ENCODE measurements around the gene SHROOM3. TPM values are rescaled to one million over a fixed set of nuclear protein-coding genes. Genes with fewer than 3 reads are reported as not detected.

Gene SHROOM3
- total RNA-seq, 2 experiments from 2014 or later, result 0.04 TPM; not detected in 1

- intact Hi-C loops (cut with DNase I, micrococcal nuclease), result no loop called here
- ChIA-PET CTCF (interaction anchor here (0.8 kb wide), 1 partner anchor 158 kb away, joined by 3 read pairs; no protein-coding TSS in a partner anchor), POLR2A (no interaction called here)
- peaks cover 6% of the 10 kb centered on the region for H3K4me1 Mint-ChIP-seq
- no peak for ATAC-seq
- no peaks in the 10 kb centered on the region for H3K36me3 Mint-ChIP-seq (ENCODE audit: low read depth)
- H3K27ac Mint-ChIP-seq, result no peak overlapping the region
- H3K9me3 Mint-ChIP-seq (ENCODE audit: low read depth), result no peaks in the 10 kb centered on the region
- H3K4me3 Mint-ChIP-seq, result no peak overlapping the region
- DNase-seq, result no peak
- peaks cover 6% of the 10 kb centered on the region for H3K27me3 Mint-ChIP-seq
These were observed 264.8 kb downstream of the SHROOM3 start for GRCh38 chr4:76699751-76700310.

GRCh38 chr4:76702440-76703122 lies 267.6 kb downstream of the SHROOM3 start:
- H3K9me3 Mint-ChIP-seq (ENCODE audit: low read depth), result no peaks in the 10 kb centered on the region
- POLR2A ChIA-PET, result no interaction called here
- peaks cover 3% of the 10 kb centered on the region for H3K27me3 Mint-ChIP-seq

GRCh38 chr4:76703123-76703490 lies 268.1 kb downstream of the SHROOM3 start:
- POLR2A ChIA-PET, result no interaction called here
- Mint-ChIP-seq H3K4me1 (no peaks in the 10 kb centered on the region), H3K27me3 (peaks cover 3% of the 10 kb centered on the region), H3K27ac (no peak overlapping the region), H3K36me3 (ENCODE audit: low read depth) (no peaks in the 10 kb centered on the region), H3K4me3 (no peak overlapping the region), H3K9me3 (ENCODE audit: low read depth) (no peaks in the 10 kb centered on the region)
- ATAC-seq (no peak), DNase-seq (no peak)
- CTCF ChIA-PET, result no interaction called here
- intact Hi-C loops (cut with DNase I, micrococcal nuclease), result no loop called here

More at GRCh38 chr4:76702440-76703122, 267.6 kb downstream of the SHROOM3 start:
- peaks cover 2% of the 10 kb centered on the region for H3K4me1 Mint-ChIP-seq
- CTCF ChIA-PET, result no interaction called here
- no peak overlapping the region for H3K4me3 Mint-ChIP-seq
- ATAC-seq (no peak), DNase-seq (no peak)
- no peaks in the 10 kb centered on the region for H3K36me3 Mint-ChIP-seq (ENCODE audit: low read depth)
- H3K27ac Mint-ChIP-seq, result no peak overlapping the region
- intact Hi-C loops (cut with DNase I, micrococcal nuclease), result no loop called here

GRCh38 chr4:76703676-76704075 lies 268.6 kb downstream of the SHROOM3 start:
- ATAC-seq (no peak), DNase-seq (no peak)
- Mint-ChIP-seq H3K4me1 (no peaks in the 10 kb centered on the region), H3K27me3 (peaks cover 3% of the 10 kb centered on the region), H3K36me3 (ENCODE audit: low read depth) (no peaks in the 10 kb centered on the region), H3K4me3 (no peak overlapping the region), H3K27ac (no peak overlapping the region), H3K9me3 (ENCODE audit: low read depth) (no peaks in the 10 kb centered on the region)
- ChIA-PET CTCF (interaction anchor here (0.6 kb wide), 1 partner anchor 21 kb away, joined by 3 read pairs; no protein-coding TSS in a partner anchor), POLR2A (no interaction called here)
- intact Hi-C loops (cut with DNase I, micrococcal nuclease), result no loop called here

GRCh38 chr4:76704133-76704881 lies 269.3 kb downstream of the SHROOM3 start:
- intact Hi-C loops (cut with DNase I, micrococcal nuclease), result no loop called here
- Mint-ChIP-seq H3K9me3 (ENCODE audit: low read depth) (no peaks in the 10 kb centered on the region), H3K4me3 (no peak overlapping the region), H3K27me3 (no peaks in the 10 kb centered on the region), H3K27ac (no peak overlapping the region), H3K4me1 (no peaks in the 10 kb centered on the region), H3K36me3 (ENCODE audit: low read depth) (no peaks in the 10 kb centered on the region)
- CTCF ChIA-PET, result interaction anchor here (0.6 kb wide), 2 partner anchors 21 to 215 kb away, joined by 3 read pairs; no protein-coding TSS in a partner anchor
- ATAC-seq (no peak), DNase-seq (no peak)
- POLR2A ChIA-PET, result no interaction called here

- Mint-ChIP-seq H3K27me3 (no peaks in the 10 kb centered on the region), H3K4me3 (no peak overlapping the region), H3K36me3 (ENCODE audit: low read depth) (no peaks in the 10 kb centered on the region), H3K27ac (no peak overlapping the region), H3K4me1 (no peaks in the 10 kb centered on the region), H3K9me3 (ENCODE audit: low read depth) (no peaks in the 10 kb centered on the region)
- ATAC-seq, result no peak
- intact Hi-C loops (cut with DNase I, micrococcal nuclease), result no loop called here
- no peak for DNase-seq
- ChIA-PET CTCF (no interaction called here), POLR2A (no interaction called here)
These were observed 270.4 kb downstream of the SHROOM3 start for GRCh38 chr4:76705472-76705871.

- H3K36me3 Mint-ChIP-seq (ENCODE audit: low read depth), result no peaks in the 10 kb centered on the region
- no peak overlapping the region for H3K4me3 Mint-ChIP-seq
- H3K9me3 Mint-ChIP-seq (ENCODE audit: low read depth), result no peaks in the 10 kb centered on the region
- POLR2A ChIA-PET, result no interaction called here
- no peaks in the 10 kb centered on the region for H3K27me3 Mint-ChIP-seq
- no peak overlapping the region for H3K27ac Mint-ChIP-seq
- ATAC-seq (no peak), DNase-seq (no peak)
- no peaks in the 10 kb centered on the region for H3K4me1 Mint-ChIP-seq
- intact Hi-C loops (cut with DNase I, micrococcal nuclease), result no loop called here
- CTCF ChIA-PET, result no interaction called here
These were observed 271.6 kb downstream of the SHROOM3 start for GRCh38 chr4:76706581-76706980.

- ATAC-seq, result no peak
- POLR2A ChIA-PET, result no interaction called here
- intact Hi-C loops (cut with DNase I, micrococcal nuclease), result no loop called here
- Mint-ChIP-seq H3K36me3 (ENCODE audit: low read depth) (no peaks in the 10 kb centered on the region), H3K27ac (no peak overlapping the region), H3K4me3 (no peak overlapping the region), H3K27me3 (no peaks in the 10 kb centered on the region), H3K4me1 (peaks cover 2% of the 10 kb centered on the region), H3K9me3 (ENCODE audit: low read depth) (no peaks in the 10 kb centered on the region)
- DNase-seq, result no peak
- CTCF ChIA-PET, result no interaction called here
These were observed 274.1 kb downstream of the SHROOM3 start for GRCh38 chr4:76708971-76709771.

GRCh38 chr4:76709772-76710090 lies 274.7 kb downstream of the SHROOM3 start:
- Mint-ChIP-seq H3K4me1 (peaks cover 3% of the 10 kb centered on the region), H3K36me3 (ENCODE audit: low read depth) (no peaks in the 10 kb centered on the region), H3K27me3 (no peaks in the 10 kb centered on the region), H3K9me3 (ENCODE audit: low read depth) (no peaks in the 10 kb centered on the region), H3K27ac (no peak overlapping the region), H3K4me3 (no peak overlapping the region)
- intact Hi-C loops (cut with DNase I, micrococcal nuclease), result no loop called here
- POLR2A ChIA-PET, result no interaction called here
- CTCF ChIA-PET, result no interaction called here
- no peak for DNase-seq
- ATAC-seq, result no peak

GRCh38 chr4:76712564-76712963 lies 277.5 kb downstream of the SHROOM3 start:
- Mint-ChIP-seq H3K4me3 (no peak overlapping the region), H3K4me1 (peaks cover 7% of the 10 kb centered on the region), H3K27me3 (peaks cover 2% of the 10 kb centered on the region), H3K27ac (no peak overlapping the region), H3K9me3 (ENCODE audit: low read depth) (no peaks in the 10 kb centered on the region), H3K36me3 (ENCODE audit: low read depth) (no peaks in the 10 kb centered on the region)
- intact Hi-C loops (cut with DNase I, micrococcal nuclease), result no loop called here
- ChIA-PET POLR2A (no interaction called here), CTCF (no interaction called here)
- DNase-seq, result no peak
- ATAC-seq, result no peak

- CTCF ChIA-PET, result no interaction called here
- no peaks in the 10 kb centered on the region for H3K9me3 Mint-ChIP-seq (ENCODE audit: low read depth)
- ATAC-seq, result no peak
- H3K4me3 Mint-ChIP-seq, result no peak overlapping the region
- H3K36me3 Mint-ChIP-seq (ENCODE audit: low read depth), result no peaks in the 10 kb centered on the region
- intact Hi-C loops (cut with DNase I, micrococcal nuclease), result no loop called here
- H3K4me1 Mint-ChIP-seq, result peaks cover 7% of the 10 kb centered on the region
- H3K27ac Mint-ChIP-seq, result no peak overlapping the region
- POLR2A ChIA-PET, result no interaction called here
- peaks cover 2% of the 10 kb centered on the region for H3K27me3 Mint-ChIP-seq
- no peak for DNase-seq
These were observed 279.2 kb downstream of the SHROOM3 start for GRCh38 chr4:76714226-76714625.
